Measurements from ENCODE around the gene DDIT4. TPM values are rescaled to one million over a fixed set of nuclear protein-coding genes. Genes with fewer than 3 reads are reported as not detected.

The DDIT4 gene
- total and polyA plus RNA-seq, 2 experiments from 2014 or later, result 114 to 136 TPM

DNA sequence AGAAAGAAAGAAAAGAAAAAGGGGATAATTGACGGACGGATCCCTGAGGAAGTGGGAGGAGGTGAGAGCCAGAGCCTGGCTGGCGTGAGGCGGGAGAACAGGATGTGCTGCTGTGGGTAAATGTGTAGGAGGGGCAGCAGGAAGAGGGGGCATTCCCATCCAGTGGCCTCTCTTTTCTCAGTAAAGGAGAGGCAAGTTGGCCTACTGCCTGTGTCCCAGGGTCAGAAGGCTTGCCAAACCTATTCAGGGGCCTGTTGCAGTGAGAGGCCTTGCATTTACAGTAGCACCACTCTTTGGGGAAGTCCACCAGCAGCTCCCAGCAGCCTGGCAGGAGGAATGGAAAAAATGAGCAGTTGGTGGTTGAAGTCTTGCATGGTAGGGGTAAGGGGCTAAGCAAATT, 31.0 kb upstream of the DDIT4 start (continued):
- TF ChIP-seq ZNF462 (CRISPR knock-in tag; IDR thresholded peaks at IDR 0.05) (no peak), CREB1 (CRISPR knock-in tag; IDR thresholded peaks at IDR 0.05; ENCODE audit: low read depth) (no peak), JUNB (IDR thresholded peaks at IDR 0.05; ENCODE audit: unreplicated experiment) (no peak)

DNA sequence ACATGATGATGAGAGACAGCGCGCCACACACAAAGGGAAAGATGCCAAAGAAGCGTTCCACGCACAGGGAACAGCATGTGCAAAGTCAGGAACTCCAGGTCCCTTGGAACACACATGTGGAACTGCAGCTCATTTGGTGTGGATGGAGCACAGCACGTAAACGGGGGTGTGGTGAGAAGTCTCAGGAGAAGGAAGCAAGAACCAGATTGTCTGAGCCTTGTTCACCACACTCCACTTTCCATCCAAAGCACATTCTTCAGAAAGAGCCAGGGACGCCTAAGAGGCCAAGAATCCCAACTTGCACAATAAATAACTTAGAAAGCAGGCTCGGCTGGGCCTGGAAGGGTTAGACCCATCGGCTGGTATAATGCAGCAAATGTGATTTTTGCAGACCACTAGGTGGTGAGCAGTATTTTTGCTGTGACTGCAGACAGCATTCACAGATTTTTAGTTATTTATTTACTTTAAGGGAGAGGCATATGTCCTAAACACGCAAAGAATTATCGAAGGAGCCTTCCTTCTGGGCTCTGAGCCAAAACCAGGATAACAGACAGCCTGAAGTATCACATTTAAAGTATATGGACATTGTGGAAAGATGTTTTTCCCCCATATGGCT, 29.8 kb upstream of the DDIT4 start:
- H3K27ac ChIP-seq (ENCODE audit: low read depth), result no peak overlapping the region

More for the DNA sequence above, 29.8 kb upstream of the DDIT4 start:
- H3K27me3 Mint-ChIP-seq (ENCODE audit: insufficient read depth, low read depth, poor library complexity), result peaks cover 19% of the 10 kb centered on the region
- H3K36me3 Mint-ChIP-seq (ENCODE audit: low read depth), result no peaks in the 10 kb centered on the region; the same call in 2 of the 3 replicates
- ATAC-seq (no peak), DNase-seq (ENCODE audit: low spot score) (no peak)
- H3K27me3 ChIP-seq (ENCODE audit: insufficient read depth), result no peaks in the 10 kb centered on the region
- H3K4me1 Mint-ChIP-seq, result peaks cover 25% of the 10 kb centered on the region
- no peak overlapping the region for H3K4me3 ChIP-seq
- H3K36me3 ChIP-seq (ENCODE audit: insufficient read depth), result no peaks in the 10 kb centered on the region
- no peak overlapping the region for H3K27ac Mint-ChIP-seq
- H3K4me2 ChIP-seq, result no peak overlapping the region
- no peaks in the 10 kb centered on the region for H4K20me1 ChIP-seq (replicated peaks; ENCODE audit: insufficient read depth)
- no peaks in the 10 kb centered on the region for H3K79me2 ChIP-seq (replicated peaks; ENCODE audit: insufficient read depth)
- peak overlapping the region; percentile 28; the same call in 1 of the 2 replicates for H2AFZ ChIP-seq
- no peaks in the 10 kb centered on the region for H3K9me3 Mint-ChIP-seq
- H3K4me1 ChIP-seq (ENCODE audit: insufficient read depth), result peaks cover 18% of the 10 kb centered on the region
- H3F3A ChIP-seq (replicated peaks; ENCODE audit: low read depth), result no peaks in the 10 kb centered on the region; the same call in 1 of the 2 replicates
- TF ChIP-seq EZH2 (IDR thresholded peaks at IDR 0.05; ENCODE audit: low read depth, unreplicated experiment), result no peak
- TF ChIP-seq, protein P1, sequence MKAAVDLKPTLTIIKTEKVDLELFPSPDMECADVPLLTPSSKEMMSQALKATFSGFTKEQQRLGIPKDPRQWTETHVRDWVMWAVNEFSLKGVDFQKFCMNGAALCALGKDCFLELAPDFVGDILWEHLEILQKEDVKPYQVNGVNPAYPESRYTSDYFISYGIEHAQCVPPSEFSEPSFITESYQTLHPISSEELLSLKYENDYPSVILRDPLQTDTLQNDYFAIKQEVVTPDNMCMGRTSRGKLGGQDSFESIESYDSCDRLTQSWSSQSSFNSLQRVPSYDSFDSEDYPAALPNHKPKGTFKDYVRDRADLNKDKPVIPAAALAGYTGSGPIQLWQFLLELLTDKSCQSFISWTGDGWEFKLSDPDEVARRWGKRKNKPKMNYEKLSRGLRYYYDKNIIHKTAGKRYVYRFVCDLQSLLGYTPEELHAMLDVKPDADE (IDR thresholded peaks at IDR 0.05), result no peak
- TF ChIP-seq CTCF (conservative IDR thresholded peaks at IDR 0.05; ENCODE audit: low read depth in 2 of 2), result peak in 1 of 2 experiments; percentile 13; a peak in 1 of 4 replicates
- no peak for TF ChIP-seq STAT1 (IDR thresholded peaks at IDR 0.05; ENCODE audit: unreplicated experiment)
- H3K4me3 Mint-ChIP-seq, result no peak overlapping the region
- H3K9me2 ChIP-seq (ENCODE audit: insufficient read depth), result peaks cover 6% of the 10 kb centered on the region; the same call in 1 of the 2 replicates

Data from GM23338 (cell line).